ENCODE measurements around the gene ABI1.
"Not testable (repeated sequence)": the region's sequence is repeated elsewhere in the genome, so short reads cannot be mapped to it uniquely, and the experiment has no call there.

- not testable (repeated sequence) for TF ChIP-seq KDM5B (CRISPR knock-in tag; IDR thresholded peaks at IDR 0.05; ENCODE audit: borderline replicate concordance); FOXO1 (CRISPR knock-in tag; IDR thresholded peaks at IDR 0.05); ZXDC (CRISPR knock-in tag; IDR thresholded peaks at IDR 0.05); SOX6 (IDR thresholded peaks at IDR 0.05); SOX6 (CRISPR knock-in tag; IDR thresholded peaks at IDR 0.05)
Measured at GRCh38 chr10:26857553-26857952, 3.2 kb downstream of the ABI1 start.
